GM12891 (cell line): ENCODE data around the gene ASTN2.

Source experiments
- DNase-seq: peaks from one replicate; pipeline ENCODE4 v3.0.0; 2011; ENCODE audit warnings: low spot score; ENCODE audit not compliant: insufficient read length
- FAIRE-seq: peaks from 2 replicates; lab custom pipeline; 2011; peaks lifted over from hg19 to GRCh38; lab: Jason Lieb, UNC
- PAX5 ChIP-seq: IDR thresholded peaks from 2 replicates; pipeline ENCODE4 v1.6.1; 2011; ENCODE audit warnings: low read length, moderate library complexity, mild to moderate bottlenecking; ENCODE audit not compliant: insufficient read depth, severe bottlenecking
- POLR2A ChIP-seq: IDR thresholded peaks from 2 replicates; pipeline ENCODE4 v1.6.1; 2011; ENCODE audit warnings: low read depth, low read length, control low read depth
- POLR2AphosphoS5 ChIP-seq: IDR thresholded peaks from 2 replicates; pipeline ENCODE4 v1.6.1; 2011; ENCODE audit warnings: low read depth, low read length, control low read depth
- POU2F2 ChIP-seq: IDR thresholded peaks from 2 replicates; pipeline ENCODE4 v1.6.1; 2011; ENCODE audit warnings: low read depth, mild to moderate bottlenecking, control low read depth, low read length, moderate library complexity
- SPI1 ChIP-seq: IDR thresholded peaks from 2 replicates; pipeline ENCODE4 v1.6.1; 2011; ENCODE audit warnings: low read depth, low read length, control low read depth
- TAF1 ChIP-seq: IDR thresholded peaks from 2 replicates; pipeline ENCODE4 v1.6.1; 2011; ENCODE audit warnings: low read depth, low read length, control low read depth

ASTN2 gene

GRCh38 chr9:116409638-116410037 is 1005.2 kb downstream of the ASTN2 start:
- TF ChIP-seq POU2F2 (no peak), SPI1 (peak; percentile 39; the same call in 1 of the 2 replicates), TAF1 (no peak), POLR2AphosphoS5 (no peak), POLR2A (no peak)
- DNase-seq: no peak
- no peak for FAIRE-seq

- TF ChIP-seq POU2F2: no peak
- no peak for TF ChIP-seq SPI1
- no peak for TF ChIP-seq POLR2AphosphoS5
- TF ChIP-seq POLR2A: no peak
- TF ChIP-seq TAF1: no peak
- no peak for TF ChIP-seq PAX5
- DNase-seq (no peak), FAIRE-seq (no peak)
These were observed 1005.7 kb downstream of the ASTN2 start for GRCh38 chr9:116409129-116409528.

DNA sequence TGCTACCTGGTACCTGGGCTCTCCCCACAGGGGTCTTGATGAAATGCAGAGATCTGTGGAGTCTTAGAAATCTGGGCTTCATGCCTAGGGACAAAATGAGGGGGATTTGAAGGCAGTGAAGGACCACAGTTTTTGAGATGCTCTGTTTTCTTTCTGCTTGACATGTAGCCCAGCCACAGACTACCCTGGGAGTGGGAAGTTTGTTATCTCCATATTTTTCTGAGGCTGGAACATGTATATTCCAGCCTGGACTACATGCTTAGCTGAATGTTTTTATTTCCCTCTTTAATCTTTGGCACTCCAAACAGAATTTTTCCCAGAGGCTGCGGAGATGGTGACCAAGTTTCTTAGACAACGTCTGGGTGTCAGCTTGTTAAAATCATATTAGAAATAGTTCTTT is 1008.4 kb downstream of the ASTN2 start:
- TF ChIP-seq SPI1: no peak
- TF ChIP-seq POLR2A: no peak
- no peak for TF ChIP-seq POU2F2
- no peak for TF ChIP-seq PAX5
- TF ChIP-seq POLR2AphosphoS5: no peak
- no peak for TF ChIP-seq TAF1
- FAIRE-seq (no peak), DNase-seq (no peak)

- TF ChIP-seq SPI1 (0 out of 2 replicates have a peak, but pooled peaks have one; percentile 1), POLR2A (no peak)
- DNase-seq (no peak), FAIRE-seq (no peak)
These were observed 1009.5 kb downstream of the ASTN2 start for GRCh38 chr9:116405321-116405720.

- TF ChIP-seq POU2F2 (no peak), POLR2A (no peak), TAF1 (no peak), PAX5 (no peak), POLR2AphosphoS5 (no peak)
- FAIRE-seq (no peak), DNase-seq (no peak)
These were observed 1010.6 kb downstream of the ASTN2 start for GRCh38 chr9:116404228-116404627.

DNA sequence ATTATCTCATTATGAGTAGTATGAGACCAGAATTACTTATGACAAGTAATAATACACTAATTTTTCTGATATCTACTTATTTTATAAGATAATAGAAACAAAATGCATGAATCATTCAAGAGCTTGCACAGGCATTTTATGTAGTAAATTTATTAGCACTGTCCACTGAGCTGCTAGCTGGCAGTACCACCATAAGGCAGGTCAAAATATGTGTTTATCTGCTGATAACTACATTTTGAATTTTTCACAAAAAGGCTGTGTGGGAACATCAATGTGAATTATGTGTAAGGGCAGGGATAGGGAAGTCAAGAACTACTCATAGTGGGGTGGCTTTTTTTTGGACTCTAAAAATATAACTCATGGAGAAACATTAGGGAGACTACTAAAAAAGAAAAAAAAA is 1011.7 kb downstream of the ASTN2 start:
- no peak for FAIRE-seq
- DNase-seq: no peak
- TF ChIP-seq POLR2A: no peak
- TF ChIP-seq SPI1: no peak
- TF ChIP-seq POLR2AphosphoS5: no peak
- TF ChIP-seq PAX5: no peak
- TF ChIP-seq TAF1: no peak
- TF ChIP-seq POU2F2: no peak

GRCh38 chr9:116395699-116396037 is 1019.2 kb downstream of the ASTN2 start:
- FAIRE-seq (no peak), DNase-seq (no peak)
- TF ChIP-seq TAF1: no peak
- TF ChIP-seq POU2F2: no peak
- no peak for TF ChIP-seq POLR2A
- no peak for TF ChIP-seq PAX5
- TF ChIP-seq POLR2AphosphoS5: no peak
- no peak for TF ChIP-seq SPI1

DNA sequence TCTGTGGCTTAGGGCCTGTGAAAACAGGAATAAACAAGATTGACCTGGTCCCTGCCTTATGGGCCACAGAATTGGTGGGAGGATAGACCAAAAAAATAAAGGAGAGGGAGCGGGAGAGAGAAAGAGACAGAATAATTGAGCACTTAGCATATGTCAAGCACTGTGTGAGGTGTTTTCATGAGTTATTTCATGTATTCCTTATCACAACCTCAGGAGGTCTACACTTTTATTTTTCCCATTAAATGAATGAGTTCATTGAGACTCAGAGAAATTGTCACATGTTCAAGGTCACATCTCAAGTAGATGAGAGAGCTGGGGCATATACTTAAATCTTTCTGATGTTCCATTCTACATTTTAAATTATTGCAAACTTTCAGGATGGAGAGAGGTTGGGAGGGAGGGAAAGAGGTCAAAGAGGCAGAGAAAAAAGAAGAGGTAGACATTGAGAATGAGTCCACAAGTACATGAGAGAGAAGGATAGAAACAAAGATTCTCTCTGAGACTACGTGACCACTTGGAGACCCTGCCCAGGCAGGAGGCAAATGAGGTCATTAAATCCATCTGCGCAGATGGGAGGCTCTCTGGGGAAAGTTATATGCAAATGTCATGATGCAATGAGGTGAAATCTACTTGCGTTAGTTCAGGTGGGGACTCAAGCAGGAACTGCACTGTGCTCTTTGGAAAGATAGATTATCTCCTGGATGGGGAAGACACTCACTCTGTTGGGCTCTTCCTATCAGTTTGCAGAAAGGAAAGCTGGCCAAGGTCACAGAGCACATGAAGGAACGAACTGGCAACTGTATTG is 1019.8 kb downstream of the ASTN2 start:
- FAIRE-seq (no peak), DNase-seq (no peak)
- TF ChIP-seq POLR2A: no peak
- no peak for TF ChIP-seq POLR2AphosphoS5
- TF ChIP-seq PAX5: no peak
- TF ChIP-seq SPI1: no peak
- no peak for TF ChIP-seq POU2F2
- TF ChIP-seq TAF1: no peak

DNA sequence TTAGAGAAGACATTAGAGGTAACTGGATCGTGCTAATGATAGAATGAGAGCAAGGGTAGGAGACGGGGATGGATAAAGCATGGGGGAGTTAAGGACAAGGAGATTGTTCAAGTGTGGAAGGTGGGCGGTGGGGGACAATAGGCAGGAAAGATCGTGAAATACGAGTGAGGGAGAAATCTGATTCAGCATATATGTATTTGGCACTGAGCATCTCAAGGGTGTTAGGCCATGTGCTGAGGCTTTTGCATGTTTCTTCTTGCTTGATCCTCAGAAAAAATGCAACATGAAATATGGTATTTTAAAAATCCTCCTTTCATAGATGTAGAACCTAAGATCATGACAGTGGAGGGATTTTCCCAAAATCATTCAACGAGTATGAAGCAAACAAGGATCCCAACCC is 1020.8 kb downstream of the ASTN2 start:
- FAIRE-seq (no peak), DNase-seq (no peak)
- no peak for TF ChIP-seq SPI1
- TF ChIP-seq PAX5: no peak
- no peak for TF ChIP-seq POLR2A
- TF ChIP-seq POLR2AphosphoS5: no peak
- no peak for TF ChIP-seq TAF1
- TF ChIP-seq POU2F2: no peak

GRCh38 chr9:116393198-116393597 is 1021.7 kb downstream of the ASTN2 start:
- DNase-seq: no peak
- TF ChIP-seq PAX5: no peak
- TF ChIP-seq POLR2A: no peak
- no peak for TF ChIP-seq TAF1
- FAIRE-seq: no peak
